NCI-H1092 treated with DMSO at 0.1 percent for 48 hours (cell line): ENCODE data around the gene IRF2BP2.
A peak's percentile ranks its signal among the peaks of the same experiment; 100 is the strongest.

Experiments used
- DNase-seq: peaks from one replicate; lab custom pipeline; 2025; lab: John Stamatoyannopoulos, UW

IRF2BP2 gene

DNA sequence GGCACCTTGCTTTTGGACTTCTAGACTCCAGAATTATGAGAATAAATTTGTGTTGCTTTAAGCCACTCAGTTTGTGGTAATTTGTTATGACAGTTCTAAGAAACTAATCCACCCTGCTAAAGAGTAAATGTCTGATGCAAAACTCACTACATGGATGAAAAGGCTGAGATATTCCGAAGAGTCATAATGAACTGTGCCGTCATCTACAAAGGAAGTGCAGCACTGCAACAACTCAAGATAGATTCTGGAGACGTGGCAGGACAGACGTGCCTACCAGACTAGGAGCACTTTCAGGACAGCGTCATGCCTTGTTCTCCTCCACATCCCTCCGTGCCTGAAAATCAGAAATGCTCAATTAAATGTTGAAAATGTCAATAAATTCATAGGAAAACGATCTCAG is 24.4 kb upstream of the IRF2BP2 start:
- no peak for DNase-seq

DNA sequence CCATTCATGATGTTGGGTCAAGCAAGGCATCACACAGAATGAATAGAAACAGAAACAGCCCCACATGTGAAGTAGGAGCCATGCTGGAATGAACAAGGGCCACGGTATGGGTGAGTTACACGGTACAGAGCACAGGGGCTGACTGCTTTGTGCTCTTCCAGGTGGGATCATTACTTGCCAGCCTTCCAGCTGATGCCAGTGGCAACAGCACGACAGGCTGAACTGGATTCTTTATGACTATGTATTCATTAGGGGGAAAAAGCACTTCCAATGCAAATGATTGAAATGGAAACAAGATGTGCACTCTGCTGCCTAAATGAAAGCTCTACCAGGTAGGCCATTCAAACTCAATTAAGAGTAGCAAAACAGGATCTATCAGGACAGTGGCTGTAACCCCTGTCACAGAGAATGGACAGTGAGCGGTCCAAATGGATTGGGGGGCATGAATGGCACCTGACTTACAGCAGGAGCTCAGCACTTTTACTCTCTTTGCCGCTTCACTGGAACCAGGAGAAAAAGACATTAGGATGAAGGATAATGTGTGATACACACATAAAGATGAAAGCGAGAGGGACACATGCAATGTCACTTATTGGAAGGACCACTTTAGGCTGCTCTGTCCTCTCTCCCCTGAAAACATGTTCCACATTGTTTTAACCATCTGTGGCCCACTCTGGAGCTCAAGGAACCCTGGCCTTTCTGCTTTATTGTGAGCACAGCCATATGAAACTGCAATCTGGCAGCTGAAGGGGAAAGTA is 23.4 kb upstream of the IRF2BP2 start:
- DNase-seq: no peak

GRCh38 chr1:234632225-234632624 is 22.2 kb upstream of the IRF2BP2 start:
- no peak for DNase-seq

DNA sequence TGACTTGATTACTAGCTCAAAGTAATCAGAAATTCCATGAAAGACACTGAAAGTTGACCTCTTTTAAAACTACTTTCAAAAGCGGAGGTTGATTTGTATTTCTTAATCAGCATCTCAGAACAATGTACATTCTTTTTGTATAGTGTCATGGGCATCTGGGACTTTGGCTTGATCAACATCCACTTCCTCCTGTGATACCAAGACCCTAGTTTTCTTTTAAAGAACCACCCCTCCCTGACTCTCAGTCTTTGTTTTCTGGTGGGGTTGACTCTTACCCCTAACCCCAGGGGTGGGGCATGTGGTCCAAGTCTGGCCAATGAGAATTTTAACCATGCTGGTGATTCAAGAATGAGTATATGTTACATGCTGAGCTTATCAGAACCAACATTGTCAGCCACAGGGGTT is 21.7 kb upstream of the IRF2BP2 start:
- no peak for DNase-seq

DNA sequence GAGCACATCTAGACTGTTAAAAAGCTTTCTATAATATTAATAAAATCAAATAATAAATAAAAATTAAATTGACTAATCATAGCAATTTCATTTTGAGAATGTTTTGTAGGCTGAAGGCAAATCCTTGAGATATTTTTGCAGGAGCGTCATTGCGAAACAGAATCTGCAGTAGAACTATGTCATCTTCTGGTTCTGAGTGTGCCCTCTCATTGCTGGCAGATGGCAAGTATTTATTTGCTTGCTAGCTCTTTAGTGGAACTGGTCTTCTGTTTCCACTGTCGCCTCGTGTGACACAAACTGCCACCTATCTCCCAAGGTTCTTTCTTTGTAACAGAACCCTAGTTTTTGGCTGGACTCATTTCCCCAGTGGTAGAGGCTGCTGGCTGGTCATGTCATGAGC is 19.0 kb upstream of the IRF2BP2 start:
- DNase-seq: no peak

DNA sequence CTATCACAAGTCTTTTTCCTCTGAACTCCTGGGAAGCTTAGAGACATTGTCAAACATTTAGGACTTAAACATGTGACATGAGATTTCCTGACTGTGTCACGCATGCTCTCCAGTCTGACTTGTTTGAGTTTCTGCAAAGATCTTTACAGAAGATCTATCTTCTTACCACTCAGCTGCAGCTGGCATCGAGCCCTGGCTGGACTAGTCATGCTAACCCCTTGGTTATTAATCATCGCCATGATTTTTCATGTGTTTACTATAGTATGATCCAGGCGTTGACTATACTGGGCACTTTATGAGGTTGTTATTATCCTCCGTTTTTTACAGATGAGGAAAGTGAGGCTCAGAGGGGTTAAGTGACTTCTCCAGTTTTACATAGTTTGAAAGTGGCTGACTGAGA is 18.1 kb upstream of the IRF2BP2 start:
- no peak for DNase-seq

- DNase-seq: no peak
These were observed 17.3 kb upstream of the IRF2BP2 start for GRCh38 chr1:234627009-234627950.

GRCh38 chr1:234626391-234626790 is 16.4 kb upstream of the IRF2BP2 start:
- DNase-seq: no peak

- DNase-seq: no peak
These were observed 14.7 kb upstream of the IRF2BP2 start for GRCh38 chr1:234624724-234625117.

GRCh38 chr1:234621657-234622335 is 11.8 kb upstream of the IRF2BP2 start:
- peak; percentile 33 for DNase-seq

DNA sequence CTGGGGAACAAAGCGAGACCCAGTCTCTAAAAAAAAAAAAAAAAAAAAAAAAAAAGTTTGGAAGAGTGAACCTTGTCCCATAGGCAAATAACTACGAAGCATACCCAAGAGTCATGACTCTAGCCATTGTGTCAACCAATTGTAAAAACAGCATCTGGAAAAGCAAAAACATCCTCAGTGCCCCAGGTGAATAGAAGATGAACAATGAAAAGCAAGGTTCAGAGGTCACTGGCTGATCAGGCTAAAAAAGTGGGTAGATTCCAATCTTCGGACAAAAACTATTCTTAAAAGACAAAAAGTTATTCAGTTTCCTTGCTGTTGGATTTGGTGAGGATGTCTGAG is 11.1 kb upstream of the IRF2BP2 start:
- no peak for DNase-seq

DNA sequence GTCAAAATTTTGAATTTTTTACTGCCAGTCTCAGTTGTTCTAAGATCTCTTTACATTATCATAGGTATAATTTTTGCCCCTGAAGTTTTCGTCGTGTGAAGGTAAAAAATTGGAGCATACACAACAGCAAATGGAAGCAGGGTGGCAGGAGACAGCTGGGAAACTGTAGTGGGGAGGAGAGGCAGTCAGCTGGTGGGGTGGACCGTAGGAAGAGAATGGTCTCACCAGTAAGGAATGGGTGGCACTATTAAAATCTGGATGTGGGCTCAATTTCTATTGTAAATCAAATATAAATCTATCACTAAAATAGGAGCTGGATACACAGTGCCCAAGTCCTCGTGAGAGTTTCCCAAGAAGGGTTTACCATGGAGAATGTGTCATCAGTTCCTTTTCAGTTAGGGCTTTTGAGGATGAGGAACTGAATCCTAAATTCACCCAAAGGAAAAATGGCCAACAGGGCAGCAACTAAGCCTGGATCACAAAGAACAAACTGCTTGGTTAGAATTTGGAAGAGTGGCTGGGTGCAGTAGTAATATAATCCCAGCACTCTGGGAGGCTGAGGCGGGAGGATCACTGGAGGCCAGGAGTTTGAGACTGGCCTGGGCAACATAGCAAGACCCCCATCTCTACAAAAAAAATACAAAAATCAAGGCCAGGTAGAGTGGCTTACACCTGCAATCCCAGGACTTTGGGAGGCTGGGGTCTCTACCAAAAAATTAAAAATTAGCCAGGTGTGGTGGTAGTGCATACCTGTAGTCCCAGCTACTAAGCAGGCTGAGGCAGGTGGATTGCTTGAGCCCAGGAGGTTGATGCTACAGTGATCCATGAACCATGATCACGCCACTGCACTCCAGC is 10.5 kb upstream of the IRF2BP2 start:
- DNase-seq: peak; percentile 87

DNA sequence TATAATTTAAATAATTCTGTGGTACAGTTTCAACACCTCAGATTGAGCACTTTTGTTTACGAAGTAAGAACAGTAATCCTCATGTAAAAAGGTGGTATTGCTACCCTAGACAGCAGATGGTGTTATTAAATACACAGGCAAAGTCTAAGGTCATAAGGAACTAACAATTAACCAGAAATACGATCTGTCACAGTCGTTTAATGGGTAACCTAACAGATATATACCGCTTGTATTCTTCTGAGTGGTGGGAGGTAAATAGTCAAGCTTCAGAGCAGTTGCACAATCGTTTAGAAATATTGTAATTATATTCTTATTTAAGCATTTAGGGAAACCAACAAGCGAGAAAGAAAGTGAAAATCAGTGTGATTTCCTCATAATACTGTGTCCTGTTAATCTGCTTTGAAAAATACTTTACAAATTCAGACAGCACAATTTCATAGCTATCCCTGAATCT is 9.8 kb upstream of the IRF2BP2 start:
- DNase-seq: peak; percentile 94

GRCh38 chr1:234619071-234619480 is 9.1 kb upstream of the IRF2BP2 start:
- DNase-seq: peak; percentile 89

- DNase-seq: peak; percentile 73
These were observed 8.7 kb upstream of the IRF2BP2 start for GRCh38 chr1:234618737-234619049.

- peak; percentile 74 for DNase-seq
These were observed 8.2 kb upstream of the IRF2BP2 start for GRCh38 chr1:234617986-234618736.

DNA sequence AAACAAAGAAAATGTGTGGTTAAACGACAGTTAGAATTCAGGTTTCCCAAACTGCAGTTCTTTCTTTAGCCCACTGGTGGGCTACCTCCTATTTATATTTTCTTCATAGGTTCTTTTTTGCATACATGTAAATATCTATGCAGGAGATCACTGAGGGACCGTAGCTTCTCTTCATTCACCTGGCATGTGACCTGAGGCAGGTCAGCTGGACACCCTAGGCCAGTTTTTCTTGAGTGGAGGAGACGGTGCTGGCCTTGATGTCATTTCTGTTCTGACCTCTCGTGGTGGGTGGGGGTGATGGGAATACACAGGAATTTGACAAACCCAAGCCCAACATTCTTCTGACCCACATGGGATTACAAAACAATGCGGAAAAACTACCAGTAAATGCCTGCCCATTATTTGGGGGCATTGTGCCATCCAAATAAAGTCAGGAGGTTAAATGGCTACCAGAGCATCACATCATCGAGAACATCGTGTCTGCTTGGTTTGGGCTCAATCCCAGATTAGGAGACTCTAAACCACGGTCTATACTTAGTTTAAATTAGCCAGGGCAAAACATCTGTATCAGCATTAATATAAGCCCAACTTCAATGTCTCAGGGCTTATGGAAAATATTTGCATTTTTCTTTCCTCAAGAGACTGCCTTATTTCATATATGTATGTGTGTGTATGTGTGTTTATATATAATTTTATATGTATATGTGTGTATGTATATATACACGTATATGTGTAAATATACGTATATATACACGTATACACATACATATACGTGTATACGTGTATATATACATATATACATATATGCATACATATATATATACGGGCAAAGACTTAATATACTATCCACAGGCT is 7.4 kb upstream of the IRF2BP2 start:
- peak; percentile 57 for DNase-seq

- peak; percentile 57 for DNase-seq
These were observed 6.7 kb upstream of the IRF2BP2 start for GRCh38 chr1:234616644-234617043.

- peak; percentile 72 for DNase-seq
These were observed 4.1 kb upstream of the IRF2BP2 start for GRCh38 chr1:234614081-234614489.
